CD4-positive, alpha-beta T cell (primary cell): ENCODE data around the gene COLGALT1. TPM values are rescaled to one million over a fixed set of nuclear protein-coding genes. Genes with fewer than 3 reads are reported as not detected.

Experiments
- ATAC-seq: fragments of 200-7000 bp; cut with Tn5 transposase; one replicate; pipeline ENCODE4 v1.10.0; 2022; ENCODE audit warnings: mild to moderate bottlenecking; ENCODE audit not compliant: poor library complexity
- CTCF ChIA-PET: fragments of 350-600 bp; sonication (Branson Sonifier 250); formaldehyde crosslinking; loops from one replicate; lab custom pipeline; 2021; ENCODE audit warnings: antibody characterized with exemption, inconsistent platforms; lab: Charles Lee
- POLR2A ChIA-PET: fragments of 350-600 bp; sonication (Branson Sonifier 250); formaldehyde crosslinking; loops from one replicate; lab custom pipeline; 2021; ENCODE audit warnings: antibody characterized with exemption, inconsistent platforms; lab: Charles Lee
- DNase-seq, 14 experiments: peaks; one replicate each; pipeline ENCODE4 v3.0.0-alpha.2; 2013 to 2020; ENCODE audit warnings: mixed read lengths in 2 of 14
- H3K27ac ChIP-seq, 2 donors: one replicate each; pipeline versions ENCODE4 v1.5.1 to v1.7.0; 2013; ENCODE audit warnings: low read length in 2 of 2, low read depth in 1 of 2, mild to moderate bottlenecking in 1 of 2
- H3K27me3 ChIP-seq, 2 experiments: 1 replicate in 1 of 2; 2 replicates in 1 of 2; pipeline versions ENCODE4 v1.6.1 to v1.7.0; 2013; ENCODE audit warnings: low read length in 2 of 2, control low read depth in 1 of 2, mild to moderate bottlenecking in 1 of 2, moderate library complexity in 1 of 2; ENCODE audit not compliant: insufficient read depth in 2 of 2, control insufficient read depth in 1 of 2
- H3K36me3 ChIP-seq: one replicate; pipeline ENCODE4 v1.6.1; 2013; ENCODE audit warnings: low read length, control low read depth; ENCODE audit not compliant: insufficient read depth
- H3K4me1 ChIP-seq: one replicate; pipeline ENCODE4 v1.6.1; 2013; ENCODE audit warnings: low read length, control low read depth; ENCODE audit not compliant: insufficient read depth
- H3K4me3 ChIP-seq: one replicate; pipeline ENCODE4 v1.5.1; 2013; ENCODE audit warnings: mild to moderate bottlenecking, low read length, moderate library complexity
- H3K9me3 ChIP-seq, 2 experiments: 1 replicate in 1 of 2; 2 replicates in 1 of 2; pipeline versions ENCODE4 v1.6.1 to v1.7.0; 2013; ENCODE audit warnings: low read length in 2 of 2, mild to moderate bottlenecking in 2 of 2, control low read depth in 1 of 2, moderate library complexity in 1 of 2; ENCODE audit not compliant: control insufficient read depth in 1 of 2, insufficient read depth in 1 of 2
- H3K27ac Mint-ChIP-seq: one replicate; pipeline ENCODE4 v1.8.0; 2020; ENCODE audit warnings: mixed read lengths
- H3K27me3 Mint-ChIP-seq: one replicate; pipeline ENCODE4 v1.8.0; 2021; ENCODE audit warnings: mixed read lengths
- H3K36me3 Mint-ChIP-seq: one replicate; pipeline ENCODE4 v1.8.0; 2021; ENCODE audit warnings: low read depth, mixed read lengths
- H3K4me1 Mint-ChIP-seq: one replicate; pipeline ENCODE4 v1.8.0; 2021; ENCODE audit warnings: low read depth, mixed read lengths
- H3K4me3 Mint-ChIP-seq: one replicate; pipeline ENCODE4 v1.8.0; 2020; ENCODE audit warnings: mild to moderate bottlenecking, mixed read lengths
- H3K9me3 Mint-ChIP-seq: one replicate; pipeline ENCODE4 v1.8.0; 2020; ENCODE audit warnings: mixed read lengths
- CTCF ChIP-seq: fragments of 200-600 bp; IDR thresholded peaks from one replicate; pipeline ENCODE4 v1.8.0; 2022; ENCODE audit warnings: antibody characterized with exemption, mild to moderate bottlenecking
- intact Hi-C, 2 experiments: fragments of 100-400 bp; cut with DNase I in 1 of 2; cut with micrococcal nuclease in 1 of 2; formaldehyde crosslinking; loops; one replicate each; pipeline versions ENCODE4 v1.15.1 to v1.9.0; 2023 to 2025; cut with DNase I, micrococcal nuclease
- total RNA-seq, 174 experiments: library from RNA in 2 of 174; stranded (reverse) in 2 of 174; gene quantifications; one replicate each; pipeline ENCODE4 v1.2.3 and lab custom pipeline; 2021 to 2026

The COLGALT1 gene
- total RNA-seq, 2 experiments from 2014 or later: 30.3 to 30.6 TPM

GRCh38 chr19:17579661-17580244 is 24.3 kb downstream of the COLGALT1 start:
- no peak overlapping the region for H3K27ac ChIP-seq
- H3K9me3 ChIP-seq: no peaks in the 10 kb centered on the region
- Mint-ChIP-seq H3K4me1 (no peaks in the 10 kb centered on the region), H3K36me3 (peaks cover 50% of the 10 kb centered on the region), H3K9me3 (no peaks in the 10 kb centered on the region), H3K27ac (no peak overlapping the region), H3K4me3 (no peak overlapping the region), H3K27me3 (no peaks in the 10 kb centered on the region)
- ChIA-PET POLR2A (no interaction called here), CTCF (no interaction called here)
- H3K27me3 ChIP-seq: no peaks in the 10 kb centered on the region
- peak in 3 of 14 experiments; percentile 16 to 57 (median 33) for DNase-seq
- H3K4me3 ChIP-seq: no peak overlapping the region
- peak; percentile 37 for ATAC-seq
- peaks cover 55% of the 10 kb centered on the region for H3K36me3 ChIP-seq
- no peaks in the 10 kb centered on the region for H3K4me1 ChIP-seq
- TF ChIP-seq CTCF: no peak
- intact Hi-C loops: no loop called here

- Histone ChIP-seq H3K36me3 (peaks cover 50% of the 10 kb centered on the region), H3K27me3 (no peaks in the 10 kb centered on the region), H3K4me3 (no peak overlapping the region), H3K4me1 (no peaks in the 10 kb centered on the region), H3K9me3 (no peaks in the 10 kb centered on the region), H3K27ac (no peak overlapping the region)
- CTCF ChIA-PET: no interaction called here
- TF ChIP-seq CTCF: no peak
- DNase-seq (no peak), ATAC-seq (no peak)
- Mint-ChIP-seq H3K36me3 (peaks cover 49% of the 10 kb centered on the region), H3K9me3 (no peaks in the 10 kb centered on the region), H3K4me1 (no peaks in the 10 kb centered on the region), H3K27ac (no peak overlapping the region), H3K27me3 (no peaks in the 10 kb centered on the region), H3K4me3 (no peak overlapping the region)
- POLR2A ChIA-PET: no interaction called here
- intact Hi-C loops: no loop called here
Observed at GRCh38 chr19:17580470-17581144, 25.2 kb downstream of the COLGALT1 start.

- no peaks in the 10 kb centered on the region for H3K27me3 Mint-ChIP-seq
- DNase-seq: no peak
- no peak for TF ChIP-seq CTCF
- H3K9me3 Mint-ChIP-seq: no peaks in the 10 kb centered on the region
- H3K36me3 Mint-ChIP-seq: peaks cover 44% of the 10 kb centered on the region
- no peaks in the 10 kb centered on the region for H3K27me3 ChIP-seq
- intact Hi-C loops: no loop called here
- no peaks in the 10 kb centered on the region for H3K4me1 ChIP-seq
- no peak overlapping the region for H3K4me3 Mint-ChIP-seq
- H3K27ac ChIP-seq: no peak overlapping the region
- no peak overlapping the region for H3K4me3 ChIP-seq
- H3K4me1 Mint-ChIP-seq: no peaks in the 10 kb centered on the region
- POLR2A ChIA-PET: no interaction called here
- no peak for ATAC-seq
- peaks cover 43% of the 10 kb centered on the region for H3K36me3 ChIP-seq
- CTCF ChIA-PET: no interaction called here
- no peak overlapping the region for H3K27ac Mint-ChIP-seq
- H3K9me3 ChIP-seq: no peaks in the 10 kb centered on the region
Observed at GRCh38 chr19:17581211-17581874, 25.9 kb downstream of the COLGALT1 start.
